ENCODE results near the gene ANXA6. TPM values are rescaled to one million over a fixed set of nuclear protein-coding genes. Genes with fewer than 3 reads are reported as not detected.

ANXA6 gene
- total RNA-seq, 1 experiment from 2014 or later, result 98.7 TPM

DNA sequence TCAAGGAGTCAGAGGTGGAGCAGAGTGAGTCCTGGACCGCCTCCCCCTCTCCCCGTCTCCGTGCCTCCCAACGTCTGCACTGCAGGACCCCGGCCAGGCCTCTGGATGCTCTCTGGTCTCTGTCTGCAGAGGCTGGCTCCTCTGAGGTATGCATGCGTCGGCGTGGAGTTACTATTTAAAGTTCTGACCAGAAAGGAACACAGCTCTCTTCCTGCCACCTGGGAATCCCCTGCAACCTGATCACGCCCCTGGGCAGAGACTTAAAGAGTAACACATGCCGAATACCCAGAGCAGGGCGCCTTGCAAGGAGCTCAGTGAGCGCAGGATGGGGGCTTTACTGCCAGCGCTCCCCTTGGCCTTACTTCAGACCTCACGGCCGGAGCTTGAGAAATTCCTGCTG, 16.0 kb downstream of the ANXA6 start:
- peak overlapping the region in 1 of 2 experiments; percentile 27; a peak in 2 of 5 replicates for H3K4me3 Mint-ChIP-seq
- H3K27me3 ChIP-seq (ENCODE audit: insufficient read depth, low read length), result no peaks in the 10 kb centered on the region

More for the DNA sequence above, 16.0 kb downstream of the ANXA6 start:
- Histone ChIP-seq H2AK5ac (ENCODE audit: insufficient read length, low read length) (no peak overlapping the region), H3K4me1 (ENCODE audit: insufficient read depth, low read length) (peaks cover 5% of the 10 kb centered on the region; the same call in 1 of the 2 replicates), H4K8ac (replicated peaks; ENCODE audit: insufficient read length, low read depth, low read length) (no peak overlapping the region), H4K20me1 (ENCODE audit: control insufficient read depth, insufficient read depth, insufficient read length) (no peaks in the 10 kb centered on the region), H3K9me3 (ENCODE audit: control insufficient read depth, low read depth, low read length) (no peaks in the 10 kb centered on the region), H4K5ac (ENCODE audit: insufficient read length, low read depth, low read length) (no peak overlapping the region), H3K79me1 (ENCODE audit: insufficient read depth, low read depth, low read length, poor library complexity, severe bottlenecking) (peaks cover 3% of the 10 kb centered on the region), H2BK120ac (ENCODE audit: low read depth, low read length, poor library complexity, severe bottlenecking) (no peak overlapping the region), H3T11ph (ENCODE audit: low read length) (no peak overlapping the region), H3K27ac (ENCODE audit: insufficient read length, low read depth, low read length) (no peak overlapping the region), H3K23me2 (ENCODE audit: insufficient read length, low read depth, low read length, poor library complexity, severe bottlenecking) (no peaks in the 10 kb centered on the region), H3K18ac (ENCODE audit: insufficient read length, low read depth, low read length) (no peak overlapping the region), H2BK12ac (ENCODE audit: insufficient read length, low read depth, low read length) (no peak overlapping the region), H3K23ac (ENCODE audit: insufficient read length, low read depth, low read length) (no peak overlapping the region), H2BK5ac (ENCODE audit: insufficient read length, low read length) (no peak overlapping the region), H2BK20ac (ENCODE audit: low read depth, low read length, poor library complexity, severe bottlenecking) (no peak overlapping the region), H2BK15ac (ENCODE audit: low read depth, low read length) (no peak overlapping the region), H3K56ac (ENCODE audit: insufficient read length, low read depth, low read length) (no peak overlapping the region), H3K9ac (ENCODE audit: extremely low read depth, insufficient read length, low read length) (no peak overlapping the region), H3K79me2 (ENCODE audit: insufficient read depth, low read length) (no peaks in the 10 kb centered on the region), H3K14ac (ENCODE audit: insufficient read depth, low read length) (no peak overlapping the region), H4K91ac (ENCODE audit: insufficient read length, low read depth, low read length) (no peak overlapping the region), H3K4me2 (ENCODE audit: insufficient read depth, insufficient read length, low read length) (no peak overlapping the region), H3K4ac (ENCODE audit: low read depth, low read length) (no peak overlapping the region), H2AFZ (ENCODE audit: low read length) (no peak overlapping the region)
- peak; percentile 70 for DNase-seq
- H3K4me1 Mint-ChIP-seq, result peaks cover 17 to 20% of the 10 kb centered on the region in 2 experiments
- peak overlapping the region; percentile 58 to 70 (median 63); a peak in 5 of 7 replicates for H3K27ac Mint-ChIP-seq
- no peak for TF ChIP-seq CTCF (conservative IDR thresholded peaks at IDR 0.05)
- H3K27me3 Mint-ChIP-seq (ENCODE audit: low read depth), result no peaks in the 10 kb centered on the region
- H3K36me3 Mint-ChIP-seq (ENCODE audit: insufficient read depth in 1 of 3, low read depth in 3 of 3), result peaks cover 6 to 34% (median 25%) of the 10 kb centered on the region in 3 experiments; a peak in 6 of 7 replicates
- no peaks in the 10 kb centered on the region; a peak in 1 of 5 replicates for H3K9me3 Mint-ChIP-seq
- no CpG with 5 or more reads among the region's 15 CpGs for WGBS (ENCODE audit: extremely low coverage, insufficient read length, low lambda C conversion rate)
